Measurements from ENCODE around the gene DICER1. TPM values are rescaled to one million over a fixed set of nuclear protein-coding genes. Genes with fewer than 3 reads are reported as not detected.

DICER1 gene
- total RNA-seq, 1 donor from 2014 or later = 71.1 TPM

GRCh38 chr14:95039993-95040348 lies 117.4 kb downstream of the DICER1 start:
- no peak for ATAC-seq
- H3K36me3 ChIP-seq = no peaks in the 10 kb centered on the region
- no peaks in the 10 kb centered on the region for H3K27me3 ChIP-seq
- no peak for TF ChIP-seq CTCF (IDR thresholded peaks at IDR 0.05)
- H3K4me3 ChIP-seq = no peak overlapping the region
- intact Hi-C loops (cut with DNase I) = no loop called here
- peak; percentile 36 for DNase-seq
- no peaks in the 10 kb centered on the region for H3K9me3 ChIP-seq
- no peak overlapping the region for H3K27ac ChIP-seq
- no peaks in the 10 kb centered on the region for H3K4me1 ChIP-seq

- no peaks in the 10 kb centered on the region for H3K27me3 ChIP-seq
- H3K36me3 ChIP-seq = no peaks in the 10 kb centered on the region
- H3K27ac ChIP-seq = no peak overlapping the region
- no peaks in the 10 kb centered on the region for H3K4me1 ChIP-seq
- DNase-seq (peak; percentile 52), ATAC-seq (no peak)
- no peaks in the 10 kb centered on the region for H3K9me3 ChIP-seq
- intact Hi-C loops (cut with DNase I) = no loop called here
- TF ChIP-seq CTCF (IDR thresholded peaks at IDR 0.05) = no peak
- H3K4me3 ChIP-seq = no peak overlapping the region
These were observed 117.9 kb downstream of the DICER1 start for GRCh38 chr14:95039259-95039992.

- Histone ChIP-seq H3K4me1 (no peaks in the 10 kb centered on the region), H3K9me3 (no peaks in the 10 kb centered on the region), H3K27me3 (no peaks in the 10 kb centered on the region), H3K27ac (no peak overlapping the region), H3K4me3 (no peak overlapping the region), H3K36me3 (no peaks in the 10 kb centered on the region)
- TF ChIP-seq CTCF (IDR thresholded peaks at IDR 0.05) = no peak
- ATAC-seq (no peak), DNase-seq (peak; percentile 34)
- intact Hi-C loops (cut with DNase I) = no loop called here
These were observed 118.6 kb downstream of the DICER1 start for GRCh38 chr14:95038521-95039250.

- H3K9me3 ChIP-seq = no peaks in the 10 kb centered on the region
- ATAC-seq (no peak), DNase-seq (peak; percentile 34)
- intact Hi-C loops (cut with DNase I) = no loop called here
- no peaks in the 10 kb centered on the region for H3K27me3 ChIP-seq
- H3K4me3 ChIP-seq = no peak overlapping the region
- no peaks in the 10 kb centered on the region for H3K36me3 ChIP-seq
- H3K27ac ChIP-seq = no peak overlapping the region
- no peaks in the 10 kb centered on the region for H3K4me1 ChIP-seq
- TF ChIP-seq CTCF (IDR thresholded peaks at IDR 0.05) = no peak
These were observed 120.1 kb downstream of the DICER1 start for GRCh38 chr14:95037273-95037672.

Small RNA genes within 50 kb of the gene (microRNA-seq; reads per million reads assigned to microRNA genes)
- 1.3 reads per million for gene MIR3173 (ENCODE audit: borderline microRNAs expressed)

Other genes starting within 250 kb of the DICER1 start
- 19.3 TPM for gene CLMN, start 162.4 kb upstream of the DICER1 start, total RNA-seq

All from upper lobe of right lung (tissue), 1 donor.